K562 (cell line): Measurements from ENCODE around the gene INHA. TPM values are rescaled to one million over a fixed set of nuclear protein-coding genes. Genes with fewer than 3 reads are reported as not detected.

Experiments used
- ATAC-seq: fragments of 200-7000 bp; cut with Tn5 transposase; 3 replicates; pipeline ENCODE4 v1.9.1; 2020; ENCODE audit warnings: moderate library complexity
- BruUV-seq: library from RNA; stranded (reverse); fragments of 400-500 nt; replicated peaks from 2 replicates; lab custom pipeline; 2021; lab: Mats Ljungman, UMichigan
- CTCF ChIA-PET: fragments of 300-600 bp; formaldehyde crosslinking; extraction: SDS; loops from one replicate; lab custom pipeline; 2021; ENCODE audit warnings: low intra/inter-chr PET ratio; lab: Yijun Ruan, JAX
- POLR2A ChIA-PET: fragments of 300-600, 350-650 bp; sonication (Branson Sonifier 250); formaldehyde crosslinking; extraction: SDS; loops from one replicate; lab custom pipeline; 2021; ENCODE audit warnings: antibody characterized with exemption, inconsistent platforms; lab: Yijun Ruan, JAX
- DNase-seq, 4 experiments: peaks; one replicate each; pipeline versions ENCODE4 v3.0.0 to v3.0.0-alpha.2; 2011 to 2018; ENCODE audit warnings: low spot score in 3 of 4, mixed read lengths in 3 of 4; ENCODE audit errors: extremely low read depth in 1 of 4
- FAIRE-seq: peaks from 2 replicates; lab custom pipeline; 2011; peaks lifted over from hg19 to GRCh38; lab: Jason Lieb, UNC
- H2AFZ ChIP-seq: 2 replicates; pipeline ENCODE4 v1.6.0; 2011; ENCODE audit warnings: low read depth, low read length, control low read depth, inconsistent platforms
- H3K27ac ChIP-seq: fragments of 200-600 bp; 3 replicates; pipeline ENCODE4 v1.8.0; 2011; ENCODE audit warnings: low read depth, mild to moderate bottlenecking, control low read depth, inconsistent platforms, low read length, moderate library complexity, mixed read lengths; ENCODE audit errors: extremely low read depth
- H3K27me3 ChIP-seq, 2 experiments: fragments of 300-600 bp in 1 of 2; 2 replicates in 1 of 2; 3 replicates in 1 of 2; pipeline versions ENCODE4 v1.6.0 to v1.8.0; 2011; ENCODE audit warnings: inconsistent platforms in 2 of 2, low read length in 2 of 2, mild to moderate bottlenecking in 1 of 2, mixed read lengths in 1 of 2, moderate library complexity in 1 of 2; ENCODE audit not compliant: control insufficient read depth in 2 of 2, insufficient read depth in 2 of 2
- H3K36me3 ChIP-seq: fragments of 300-600 bp; 3 replicates; pipeline ENCODE4 v1.8.0; 2011; ENCODE audit warnings: mild to moderate bottlenecking, low read length, inconsistent platforms; ENCODE audit not compliant: control insufficient read depth, insufficient read depth
- H3K4me1 ChIP-seq, 2 experiments: fragments of 200-600 bp in 1 of 2; replicated peaks in 1 of 2; 2 replicates in 1 of 2; 3 replicates in 1 of 2; pipeline versions ENCODE4 v1.5.1 to v1.8.0; 2011; ENCODE audit warnings: inconsistent platforms in 2 of 2, low read length in 2 of 2, mild to moderate bottlenecking in 1 of 2, mixed read lengths in 1 of 2, moderate library complexity in 1 of 2; ENCODE audit not compliant: control insufficient read depth in 2 of 2, insufficient read depth in 2 of 2
- H3K4me2 ChIP-seq: 2 replicates; pipeline ENCODE4 v1.6.1; 2011; ENCODE audit warnings: low read length, control low read depth, inconsistent platforms, mixed read lengths; ENCODE audit not compliant: insufficient read depth
- H3K4me3 ChIP-seq: fragments of 200-600 bp; sonication (generic), shearing (Covaris generic); 2 replicates; pipeline ENCODE4 v1.5.1; 2016; ENCODE audit warnings: control low read depth, inconsistent platforms
- H3K79me2 ChIP-seq: fragments of 200-600 bp; 3 replicates; pipeline ENCODE4 v1.8.0; 2011; ENCODE audit warnings: low read length, inconsistent platforms; ENCODE audit not compliant: control insufficient read depth, insufficient read depth
- H3K9ac ChIP-seq, 2 experiments: 2 replicates each; pipeline versions ENCODE4 v1.6.0 to v1.6.1; 2011; ENCODE audit warnings: low read depth in 2 of 2, low read length in 2 of 2, control low read depth in 1 of 2, inconsistent platforms in 1 of 2, mild to moderate bottlenecking in 1 of 2, mixed read lengths in 1 of 2; ENCODE audit not compliant: insufficient read depth in 1 of 2
- H3K9me1 ChIP-seq: one replicate; pipeline ENCODE4 v1.6.0; 2011; ENCODE audit warnings: inconsistent platforms, mild to moderate bottlenecking, low read length, moderate library complexity; ENCODE audit not compliant: control insufficient read depth, insufficient read depth
- H3K9me3 ChIP-seq: replicated peaks from 2 replicates; pipeline ENCODE4 v1.5.1; 2011; ENCODE audit warnings: low read depth, low read length, inconsistent platforms; ENCODE audit not compliant: control insufficient read depth, insufficient read depth
- H4K20me1 ChIP-seq: replicated peaks from 2 replicates; pipeline ENCODE4 v1.6.1; 2011; ENCODE audit warnings: low read length, inconsistent platforms, mixed read lengths; ENCODE audit not compliant: control insufficient read depth, insufficient read depth
- DPF2 ChIP-seq: fragments of 450-650 bp; IDR thresholded peaks from 2 replicates; pipeline ENCODE4 v1.6.1; 2016
- KDM2B ChIP-seq: fragments of 250-450 bp; sonication (Bioruptor Pico); IDR thresholded peaks from 2 replicates; pipeline ENCODE4 v1.8.0; 2021; ENCODE audit warnings: mild to moderate bottlenecking, moderate library complexity
- MAFF ChIP-seq: IDR thresholded peaks from 2 replicates; pipeline ENCODE4 v1.6.1; 2012; ENCODE audit warnings: low read length, improper control_type of control experiment
- MXD1 ChIP-seq: fragments of 250-450 bp; sonication (Bioruptor Pico); IDR thresholded peaks from 2 replicates; pipeline ENCODE4 v1.8.0; 2021; ENCODE audit warnings: borderline replicate concordance, mild to moderate bottlenecking, moderate library complexity; ENCODE audit not compliant: poor library complexity, severe bottlenecking
- MYBL2 ChIP-seq, 2 experiments: fragments of 450-650 bp in 1 of 2; sonication (generic) in 1 of 2; formaldehyde crosslinking in 1 of 2; IDR thresholded peaks; 2 replicates each; pipeline versions ENCODE4 v1.6.1 to v1.8.1; 2017 to 2022; ENCODE audit warnings: borderline replicate concordance in 1 of 2, inconsistent platforms in 1 of 2, low read depth in 1 of 2, mild to moderate bottlenecking in 1 of 2, missing genetic modification reagents in 1 of 2, moderate library complexity in 1 of 2
- NR3C1 ChIP-seq: sonication (generic); formaldehyde crosslinking; IDR thresholded peaks from 2 replicates; pipeline ENCODE4 v1.8.1; 2022; ENCODE audit warnings: missing genetic modification reagents
- POLR2B ChIP-seq: fragments of 450-650 bp; IDR thresholded peaks from 2 replicates; pipeline ENCODE4 v1.6.1; 2018; ENCODE audit warnings: low read depth; ENCODE audit not compliant: partially characterized antibody
- TFAM ChIP-seq: fragments of 250-450 bp; sonication (Bioruptor Pico); conservative IDR thresholded peaks from 2 replicates; pipeline ENCODE4 v1.5.0; 2021; ENCODE audit warnings: mild to moderate bottlenecking, moderate library complexity
- THRB ChIP-seq: fragments of 450-650 bp; formaldehyde crosslinking; conservative IDR thresholded peaks from 2 replicates; pipeline ENCODE4 v1.4.0; 2022; ENCODE audit warnings: mild to moderate bottlenecking, missing genetic modification characterization
- ZNF165 ChIP-seq: fragments of 250-450 bp; sonication (Bioruptor Pico); IDR thresholded peaks from 2 replicates; pipeline ENCODE4 v1.4.0; 2020; ENCODE audit warnings: borderline replicate concordance
- ZNF224 ChIP-seq: sonication (generic); formaldehyde crosslinking; IDR thresholded peaks from 2 replicates; pipeline ENCODE4 v1.8.0; 2022; ENCODE audit warnings: mild to moderate bottlenecking, missing genetic modification reagents
- WGBS: fragments of 100-300 bp; shearing (Covaris generic); methylation state at CpG from one replicate; pipeline ENCODE4 v1.1.6; 2016; ENCODE audit warnings: low coverage, mixed read lengths; ENCODE audit not compliant: insufficient coverage; ENCODE audit errors: missing lambda C conversion rate; 5-methylcytosine and 5-hydroxymethylcytosine counted together
- in situ Hi-C: fragments of 300-500 bp; cut with MboI; formaldehyde crosslinking; loops from 4 replicates; pipeline ENCODE4 v1.15.0; 2018; ENCODE audit warnings: inconsistent platforms, mixed read lengths
- intact Hi-C: fragments of 100-400 bp; cut with micrococcal nuclease; formaldehyde crosslinking; loops from 2 replicates; pipeline ENCODE4 v1.14.2; 2022
- polyA plus RNA-seq, 8 experiments: library from polyadenylated mRNA; depleted of rRNA in 4 of 8; stranded (reverse) in 5 of 8; unstranded in 3 of 8; fragments of >200 nt; fragmentation: Nextera tagmentation in 2 of 8; fragmentation: Illumina TruSeq in 1 of 8; extraction: Ambion mirVana in 2 of 8; extraction: Trizol in 1 of 8; gene quantifications; 2 replicates each; pipeline versions ENCODE4 v1.2.1 to v1.2.3, GENCODE V29; 2011 to 2014; ENCODE audit warnings: inconsistent platforms in 1 of 8, missing spikeins in 1 of 8
- total RNA-seq, 7 experiments: library from RNA; depleted of rRNA in 6 of 7; stranded (reverse); fragments of >200 nt in 6 of 7; fragmentation: Illumina TruSeq in 2 of 7; extraction: Trizol in 2 of 7; gene quantifications; 2 replicates each; pipeline versions ENCODE4 v1.2.1 to v1.2.3, GENCODE V29; 2011 to 2021; ENCODE audit warnings: low replicate concordance in 1 of 7
- TF ChIP-seq, protein P1 (sequence below): sonication (generic); formaldehyde crosslinking; IDR thresholded peaks from 2 replicates; pipeline ENCODE4 v1.8.0; 2022; ENCODE audit warnings: missing genetic modification reagents, mild to moderate bottlenecking, borderline replicate concordance
- TF ChIP-seq, protein P2 (sequence below): fragments of 450-650 bp; IDR thresholded peaks from 2 replicates; pipeline ENCODE4 v1.6.1; 2016; ENCODE audit warnings: antibody characterized with exemption

Gene INHA
- total and polyA plus RNA-seq, 9 of the 15 experiments (the other 6 are each of a cell fraction or from before 2014, with no cell fraction given) = 0.07 to 1.9 (median 0.40) TPM

- Histone ChIP-seq H3K9me3 (no peaks in the 10 kb centered on the region), H4K20me1 (no peaks in the 10 kb centered on the region), H3K9me1 (no peaks in the 10 kb centered on the region), H3K4me1 (peaks cover 6 to 54% of the 10 kb centered on the region in 2 experiments; a peak in 3 of 5 replicates), H2AFZ (no peak overlapping the region), H3K79me2 (no peaks in the 10 kb centered on the region), H3K4me2 (no peak overlapping the region), H3K9ac (no peak overlapping the region), H3K4me3 (no peak overlapping the region), H3K27me3 (peaks cover 0 to 8% of the 10 kb centered on the region in 2 experiments; a peak in 3 of 5 replicates), H3K36me3 (no peaks in the 10 kb centered on the region), H3K27ac (no peak overlapping the region)
- no TSS peak for BruUV-seq
- CTCF ChIA-PET = no interaction called here
- no peak for FAIRE-seq
- TF ChIP-seq MAFF (no peak), TFAM (CRISPR knock-in tag) (no peak), DPF2 (no peak), POLR2B (no peak), NR3C1 (no peak), ZNF165 (CRISPR knock-in tag) (no peak), MYBL2 (IDR thresholded peaks at IDR 0.05; ENCODE audit: low read depth) (no peak), MYBL2 (CRISPR knock-in tag; IDR thresholded peaks at IDR 0.05; ENCODE audit: borderline replicate concordance) (no peak), KDM2B (CRISPR knock-in tag) (no peak), THRB (CRISPR knock-in tag) (no peak), MXD1 (CRISPR knock-in tag) (no peak), ZNF224 (no peak)
- TF ChIP-seq, protein P1, sequence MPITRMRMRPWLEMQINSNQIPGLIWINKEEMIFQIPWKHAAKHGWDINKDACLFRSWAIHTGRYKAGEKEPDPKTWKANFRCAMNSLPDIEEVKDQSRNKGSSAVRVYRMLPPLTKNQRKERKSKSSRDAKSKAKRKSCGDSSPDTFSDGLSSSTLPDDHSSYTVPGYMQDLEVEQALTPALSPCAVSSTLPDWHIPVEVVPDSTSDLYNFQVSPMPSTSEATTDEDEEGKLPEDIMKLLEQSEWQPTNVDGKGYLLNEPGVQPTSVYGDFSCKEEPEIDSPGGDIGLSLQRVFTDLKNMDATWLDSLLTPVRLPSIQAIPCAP (CRISPR knock-in tag) = no peak
- TF ChIP-seq, protein P2, sequence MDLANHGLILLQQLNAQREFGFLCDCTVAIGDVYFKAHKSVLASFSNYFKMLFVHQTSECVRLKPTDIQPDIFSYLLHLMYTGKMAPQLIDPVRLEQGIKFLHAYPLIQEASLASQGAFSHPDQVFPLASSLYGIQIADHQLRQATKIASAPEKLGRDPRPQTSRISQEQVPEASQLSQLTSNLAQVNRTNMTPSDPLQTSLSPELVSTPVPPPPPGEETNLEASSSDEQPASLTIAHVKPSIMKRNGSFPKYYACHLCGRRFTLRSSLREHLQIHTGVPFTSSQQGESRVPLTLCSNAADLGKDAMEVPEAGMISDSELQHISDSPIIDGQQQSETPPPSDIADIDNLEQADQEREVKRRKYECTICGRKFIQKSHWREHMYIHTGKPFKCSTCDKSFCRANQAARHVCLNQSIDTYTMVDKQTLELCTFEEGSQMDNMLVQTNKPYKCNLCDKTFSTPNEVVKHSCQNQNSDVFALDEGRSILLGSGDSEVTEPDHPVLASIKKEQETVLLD = no peak
- POLR2A ChIA-PET = no interaction called here
- DNase-seq = no peak
- in situ Hi-C loops (no loop called here), intact Hi-C loops (no loop called here)
- 34% methylated on average over 10 of the region's 20 CpGs for WGBS
- no peak for ATAC-seq
These were observed 16.2 kb upstream of the INHA start for GRCh38 chr2:219555956-219556355.
